ENCODE results near the gene UBTD2. TPM values are rescaled to one million over a fixed set of nuclear protein-coding genes. Genes with fewer than 3 reads are reported as not detected.

UBTD2 gene
- total RNA-seq, 2 experiments from 2014 or later = 7.7 TPM

GRCh38 chr5:172164769-172165212 lies 118.8 kb downstream of the UBTD2 start:
- ChIA-PET CTCF (interaction anchor here (2.2 kb wide), 1 partner anchor 9 kb away, joined by 6 read pairs; no protein-coding TSS in a partner anchor), POLR2A (no interaction called here)

- ChIA-PET POLR2A (no interaction called here), CTCF (interaction anchor here (1.5 to 2.2 kb wide), 2 partner anchors 10 to 57 kb away, joined by 5 to 6 read pairs; no protein-coding TSS in a partner anchor)
These were observed 120.2 kb downstream of the UBTD2 start for GRCh38 chr5:172163346-172163745.

GRCh38 chr5:172162987-172163343 lies 120.6 kb downstream of the UBTD2 start:
- ChIA-PET CTCF (interaction anchor here (1.5 to 2.2 kb wide), 2 partner anchors 11 to 57 kb away, joined by 5 to 6 read pairs; no protein-coding TSS in a partner anchor), POLR2A (no interaction called here)

- ChIA-PET POLR2A (no interaction called here), CTCF (interaction anchor here (1.1 to 2.2 kb wide), 3 partner anchors 11 to 56 kb away, joined by 3 to 6 read pairs (median 5); no protein-coding TSS in a partner anchor)
These were observed 121.1 kb downstream of the UBTD2 start for GRCh38 chr5:172162323-172162986.

GRCh38 chr5:172160506-172160905 lies 123.1 kb downstream of the UBTD2 start:
- POLR2A ChIA-PET = interaction anchor here (0.7 kb wide), 1 partner anchor 37 kb away, joined by 3 read pairs; no protein-coding TSS in a partner anchor
- CTCF ChIA-PET = no interaction called here

Other genes starting within 250 kb of the UBTD2 start
- gene STK10, start 95.5 kb downstream of the UBTD2 start, total RNA-seq = 10 to 100 TPM; 91.2 to 92.1 TPM
- not detected for gene EFCAB9, start 89.6 kb downstream of the UBTD2 start, total RNA-seq
- under 1 TPM; 0.17 to 0.25 TPM for gene SH3PXD2B, start 170.8 kb upstream of the UBTD2 start, total RNA-seq

Measured in activated CD8-positive, alpha-beta memory T cell treated with anti-CD3 and anti-CD28 coated beads for 36 hours (primary cell).